Measurements from ENCODE around the gene CRHBP.

Gene CRHBP

DNA sequence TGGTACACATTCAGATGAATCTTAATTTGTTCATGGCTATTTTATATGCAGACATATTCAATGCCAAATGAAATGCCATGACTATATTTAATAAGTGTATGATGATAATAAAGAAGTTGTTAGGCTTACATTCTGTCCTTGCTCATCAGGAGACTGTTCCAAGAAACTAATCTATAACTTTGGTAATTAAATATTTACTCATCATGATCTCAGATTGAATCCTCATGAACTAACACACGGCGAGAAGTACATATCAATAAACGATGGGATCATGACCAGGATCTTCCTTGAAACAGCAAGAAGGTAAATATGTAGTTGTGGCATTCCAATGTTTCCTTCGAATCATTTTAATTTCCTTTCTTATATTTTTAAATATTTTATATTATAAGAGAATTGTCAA is 64.8 kb downstream of the CRHBP start:
- no peak for FAIRE-seq

Measured in colon (tissue), 2 donors.